T-helper 1 cell (primary cell): Measurements from ENCODE around the gene VPS41.
"Not testable (repeated sequence)": the region's sequence is repeated elsewhere in the genome, so short reads cannot be mapped to it uniquely, and the experiment has no call there.

Experiments used
- DNase-seq, 5 donors: peaks; one replicate each; pipeline ENCODE4 v3.0.0-alpha.2; 2012 to 2020
- total RNA-seq, 4 donors: gene quantifications; one replicate each; lab custom pipeline; 2026; lab: John Stamatoyannopoulos, UW

Gene VPS41
- total RNA-seq = 23.8 to 63.2 (median 53.0) reads per million in 4 donors

GRCh38 chr7:38908759-38909335, at the start of gene VPS41:
TSS of gene VPS41 (minus strand) at chr7:38909191. CDS start at chr7:38909174, 17 bp downstream.
- DNase-seq = peak; percentile 44 to 78 (median 67)

GRCh38 chr7:38955892-38956291, 46.9 kb upstream of the VPS41 start:
- DNase-seq = no peak

DNA sequence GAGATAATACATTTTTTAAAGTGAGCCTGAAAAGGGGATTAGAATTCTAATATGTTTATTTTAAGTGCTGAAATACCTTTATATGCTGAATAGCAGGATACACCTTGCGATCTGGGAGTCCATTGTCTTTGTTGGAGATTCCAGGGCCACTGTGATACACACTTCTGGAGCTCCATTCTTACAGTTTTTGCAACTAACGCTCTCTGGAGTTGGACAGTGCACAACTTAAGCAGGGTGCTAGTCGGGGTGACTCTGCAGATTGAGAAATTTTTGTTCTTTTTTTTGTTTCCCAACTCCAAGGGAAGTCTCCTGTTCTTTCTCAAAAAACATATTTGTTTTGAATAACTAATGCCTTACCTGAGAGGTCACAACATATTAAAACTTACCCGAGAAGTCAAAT, 45.0 kb upstream of the VPS41 start:
- DNase-seq = no peak

- DNase-seq = no peak
These were observed 44.2 kb upstream of the VPS41 start for GRCh38 chr7:38953227-38953626.

DNA sequence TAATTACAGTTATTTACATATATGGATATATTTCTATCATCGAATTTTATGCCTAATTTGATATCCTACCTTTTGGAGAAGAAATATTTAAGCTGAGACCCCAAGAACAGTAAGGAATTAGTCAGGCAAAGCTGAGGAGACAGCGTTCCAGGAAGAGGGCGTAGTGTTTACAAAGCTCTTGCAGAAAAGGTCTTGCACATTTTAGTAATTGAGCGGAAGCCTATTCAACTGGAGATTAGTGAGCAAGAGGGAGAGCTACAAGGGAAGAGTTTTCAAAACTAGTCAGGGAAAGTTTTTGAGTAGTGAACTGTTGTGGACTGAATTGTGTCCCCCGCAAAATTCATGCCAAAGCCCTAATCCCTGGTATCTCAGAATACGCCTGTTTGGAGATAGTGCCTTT, 42.2 kb upstream of the VPS41 start:
- no peak for DNase-seq

DNA sequence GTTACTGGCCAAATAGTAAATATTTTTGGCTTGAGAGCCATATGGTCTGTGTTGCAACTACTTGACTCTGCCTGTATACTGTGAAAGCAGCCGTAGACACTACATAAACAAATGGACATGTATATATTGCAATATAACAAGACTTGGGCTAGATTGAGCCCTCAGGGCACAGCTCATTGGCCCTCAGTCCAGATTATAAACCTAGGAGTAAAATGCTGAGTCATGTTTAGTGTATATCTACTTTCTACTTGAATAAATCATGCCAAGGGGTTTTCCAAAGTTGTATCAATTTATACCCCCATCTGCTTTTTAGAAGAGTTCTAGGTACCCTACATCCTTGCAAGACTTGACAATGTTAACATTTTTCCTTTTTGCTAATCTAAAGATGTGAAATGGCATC, 41.3 kb upstream of the VPS41 start:
- no peak for DNase-seq

GRCh38 chr7:38947541-38947940, 38.5 kb upstream of the VPS41 start:
- not testable (repeated sequence) for DNase-seq

DNA sequence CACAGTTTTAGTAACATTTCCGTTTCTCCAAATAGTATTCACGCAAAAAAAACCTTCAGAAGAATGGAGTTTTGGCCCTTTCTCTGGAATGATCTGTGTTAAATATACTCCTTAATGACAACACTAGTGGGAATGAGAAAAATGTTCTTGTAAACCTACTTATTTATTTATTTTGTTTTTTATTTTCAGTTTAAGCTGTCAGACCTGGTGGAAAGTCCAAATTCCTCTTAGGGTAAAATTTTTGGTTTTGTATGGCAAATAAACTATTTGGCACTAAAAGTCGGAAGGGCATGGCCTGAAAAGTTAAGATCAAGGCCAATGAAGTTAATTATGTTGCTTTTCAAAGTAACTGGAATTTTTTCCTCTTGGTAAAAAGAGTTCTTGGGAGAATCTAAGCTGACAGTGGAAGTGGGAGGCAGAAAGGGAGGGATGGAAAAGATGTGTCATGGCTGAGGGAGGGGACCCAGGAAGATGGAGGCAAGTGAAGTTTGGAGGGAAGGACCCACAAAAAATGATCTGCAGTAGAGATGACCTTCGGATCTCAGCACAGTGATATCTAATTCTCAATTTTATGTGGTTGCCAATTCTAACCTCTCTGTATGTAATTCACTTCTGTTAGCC, 33.5 kb upstream of the VPS41 start:
- no peak for DNase-seq

DNA sequence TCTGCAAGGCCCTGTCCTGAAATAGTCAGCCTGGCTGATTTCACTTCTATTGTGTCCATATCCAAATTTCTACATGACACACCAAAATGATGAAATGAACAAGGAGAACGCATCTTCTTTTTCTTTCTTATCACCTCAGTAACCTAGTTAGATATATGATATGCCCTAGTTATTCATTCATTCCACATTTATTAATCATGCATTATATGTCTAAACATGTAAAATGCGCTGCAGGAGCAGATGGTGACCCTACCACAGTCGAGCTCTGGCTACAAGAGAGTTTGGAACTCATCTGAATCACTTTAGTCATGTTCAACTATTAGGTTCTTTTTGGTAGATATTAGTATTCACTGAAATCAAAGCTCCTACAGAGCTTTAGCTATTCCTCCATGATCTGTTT, 31.8 kb upstream of the VPS41 start:
- no peak for DNase-seq

GRCh38 chr7:38938589-38938988, 29.6 kb upstream of the VPS41 start:
- DNase-seq = no peak

- no peak for DNase-seq
These were observed 29.1 kb upstream of the VPS41 start for GRCh38 chr7:38938001-38938485.

DNA sequence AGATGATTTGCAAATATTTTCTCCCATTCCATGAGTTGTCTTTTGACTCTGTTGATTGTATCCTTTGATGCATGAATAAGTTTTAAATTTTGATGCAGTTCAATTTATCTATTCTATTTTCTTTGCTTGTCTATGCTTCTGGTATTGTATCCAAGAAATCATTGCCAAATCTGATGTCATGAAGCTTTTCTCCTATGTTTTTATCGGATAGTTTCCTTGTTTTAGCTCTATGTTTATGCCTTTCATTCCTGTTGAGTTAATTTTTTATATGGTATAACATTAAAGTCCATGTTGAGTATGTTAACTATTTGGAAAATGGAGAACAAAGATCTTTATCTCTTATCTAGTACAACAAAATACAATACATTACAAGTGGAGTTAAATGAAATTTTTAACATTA, 27.6 kb upstream of the VPS41 start:
- no peak for DNase-seq

- no peak for DNase-seq
These were observed 25.5 kb upstream of the VPS41 start for GRCh38 chr7:38934536-38934935.

DNA sequence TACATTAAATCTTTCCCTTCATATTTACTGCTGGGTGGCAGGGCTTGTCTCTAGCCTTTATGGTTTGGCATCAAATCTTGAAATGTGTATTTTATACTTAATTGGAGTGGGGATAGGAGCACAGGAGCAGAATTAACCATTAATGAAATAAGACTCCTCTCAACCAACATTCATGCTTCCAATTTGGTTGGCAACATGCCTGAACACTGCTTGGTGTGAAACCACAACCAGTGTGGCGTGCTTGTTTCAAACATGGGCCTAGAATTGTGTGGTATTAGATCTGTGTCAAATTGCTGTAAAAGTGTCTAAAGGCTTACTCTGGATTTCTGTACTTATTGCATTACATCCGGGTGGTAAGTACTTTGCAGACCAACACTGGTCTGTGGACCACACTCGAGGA, 25.1 kb upstream of the VPS41 start:
- no peak for DNase-seq

- peak in 3 of 5 donors; percentile 13 to 39 (median 20) for DNase-seq
These were observed 23.6 kb upstream of the VPS41 start for GRCh38 chr7:38932509-38933168.

DNA sequence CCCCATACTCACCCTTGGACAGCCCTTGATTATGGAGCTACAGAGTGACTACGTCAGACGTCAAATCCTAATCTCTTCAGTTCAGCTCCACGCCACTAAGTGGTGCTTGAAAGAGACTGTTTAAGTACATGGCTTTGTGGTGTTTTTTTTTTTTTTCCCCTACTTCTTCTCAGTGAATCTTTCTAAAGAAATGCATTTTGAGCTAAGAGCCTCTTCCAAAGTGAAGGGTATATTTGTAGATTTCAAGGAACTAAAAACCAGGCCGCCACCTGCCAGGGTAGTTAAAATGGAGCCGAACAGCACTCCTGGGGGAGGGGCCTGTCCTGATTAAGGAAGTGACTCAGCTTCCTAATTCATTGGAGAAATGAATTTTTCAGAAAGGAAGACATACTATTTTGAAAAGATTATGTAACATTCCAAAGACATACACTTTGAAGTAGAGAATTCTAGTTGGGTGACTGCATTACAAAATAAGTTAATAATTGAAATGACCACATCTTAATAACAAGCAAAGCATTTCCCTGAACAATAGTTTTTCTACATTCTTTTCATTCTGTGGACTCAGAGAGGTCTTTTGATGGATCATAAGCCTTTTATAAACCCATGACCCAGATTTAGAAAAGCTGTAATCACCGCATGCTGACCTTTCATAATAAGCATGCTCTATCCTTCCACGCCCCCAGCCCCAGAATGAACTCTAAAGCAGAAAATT, 20.6 kb upstream of the VPS41 start:
- DNase-seq = no peak

GRCh38 chr7:38928506-38928905, 19.5 kb upstream of the VPS41 start:
- DNase-seq = no peak

- DNase-seq = no peak
These were observed 18.8 kb upstream of the VPS41 start for GRCh38 chr7:38927751-38928150.

DNA sequence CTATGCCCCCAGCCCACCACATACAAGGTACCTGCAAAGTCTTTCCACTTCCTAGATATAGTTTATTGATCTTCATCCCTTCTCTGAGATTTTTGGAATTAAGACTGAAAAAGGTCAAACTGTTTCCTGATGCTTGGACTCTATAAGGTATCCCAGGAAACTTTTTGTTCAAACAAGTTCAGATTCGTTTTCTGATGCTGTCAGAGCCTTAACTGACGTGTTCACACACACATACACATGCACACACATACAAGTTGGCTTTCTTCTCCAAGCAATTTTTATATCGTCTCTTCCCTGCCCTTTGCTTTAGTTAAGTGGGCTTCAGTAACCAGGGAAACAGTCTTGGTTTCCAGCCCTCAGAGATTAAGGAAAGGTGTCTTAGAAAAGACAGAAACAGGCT, 11.7 kb upstream of the VPS41 start:
- no peak for DNase-seq

DNA sequence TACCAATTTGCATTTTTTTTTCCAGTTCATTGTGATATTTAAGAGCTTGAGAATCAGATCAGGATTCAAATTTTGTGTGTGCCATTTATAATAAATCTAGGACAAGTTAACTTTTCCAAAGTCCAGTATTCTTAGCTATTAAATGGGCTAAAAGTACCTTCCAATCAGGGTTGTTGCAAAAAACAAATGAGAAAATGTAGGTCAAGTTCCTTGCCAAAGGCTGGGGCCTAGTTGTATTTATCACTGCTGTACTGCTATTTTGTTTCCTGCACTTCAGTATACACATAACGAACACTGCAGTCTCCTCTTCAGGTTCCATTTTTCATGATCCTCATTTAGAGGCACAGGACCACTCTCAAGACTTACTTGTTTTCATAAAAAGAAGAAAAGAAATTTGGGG, 7.4 kb upstream of the VPS41 start:
- DNase-seq = no peak

DNA sequence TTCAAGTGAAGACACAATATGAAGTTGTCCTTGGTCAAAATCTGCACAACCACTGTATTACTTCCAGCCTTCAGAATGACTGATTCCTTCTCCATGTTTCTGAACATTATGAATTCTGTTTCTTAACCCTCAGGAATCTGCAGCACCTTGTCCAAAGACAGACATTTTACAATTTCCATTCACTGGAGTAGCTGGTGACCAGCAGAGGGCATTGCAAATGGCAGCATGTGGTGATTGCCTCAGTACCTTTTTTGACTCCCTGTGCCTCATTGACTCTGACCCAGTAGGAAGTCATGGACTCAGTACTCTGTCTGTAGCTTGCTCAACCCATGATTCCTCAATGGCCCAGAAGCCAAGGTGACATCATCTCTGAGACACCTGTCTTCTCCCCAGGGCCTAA, 879 bp upstream of the VPS41 start:
- DNase-seq = no peak

DNA sequence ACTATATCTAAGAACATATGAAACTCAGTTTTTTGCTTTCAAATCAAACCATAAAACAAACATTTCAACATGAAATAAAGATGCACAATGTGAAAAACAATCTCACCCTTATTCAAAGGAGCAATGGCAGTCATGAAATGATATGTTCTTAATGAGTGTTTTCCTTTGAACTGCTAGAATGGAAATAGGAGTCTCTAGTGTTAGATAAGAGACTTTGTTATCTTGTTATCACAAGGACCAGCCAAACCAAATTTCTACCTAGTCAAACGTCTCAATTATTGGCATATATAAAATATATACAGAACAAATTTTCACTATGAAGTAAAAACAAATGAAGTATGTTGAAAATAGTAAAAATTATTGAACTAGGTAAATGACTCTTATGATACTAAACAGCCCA, 1.2 kb downstream of the VPS41 start:
- no peak for DNase-seq

- DNase-seq = no peak
These were observed 1.9 kb downstream of the VPS41 start for GRCh38 chr7:38907066-38907465.
